Progenitor cell of endocrine pancreas (in vitro differentiated cells): ENCODE data around the gene NRP1. TPM values are rescaled to one million over a fixed set of nuclear protein-coding genes. Genes with fewer than 3 reads are reported as not detected.

Source experiments
- DNase-seq: peaks from one replicate; pipeline ENCODE4 v3.0.0; 2021; ENCODE audit warnings: low spot score; ENCODE audit not compliant: unreplicated experiment
- H3K27ac Mint-ChIP-seq: 2 replicates; pipeline ENCODE4 v1.8.0; 2021; ENCODE audit warnings: mild to moderate bottlenecking, moderate library complexity, mixed read lengths
- H3K27me3 Mint-ChIP-seq: 2 replicates; pipeline ENCODE4 v1.8.0; 2021; ENCODE audit warnings: mixed read lengths
- H3K36me3 Mint-ChIP-seq: 2 replicates; pipeline ENCODE4 v1.8.0; 2022; ENCODE audit warnings: mixed read lengths; ENCODE audit not compliant: insufficient read depth
- H3K4me1 Mint-ChIP-seq: 2 replicates; pipeline ENCODE4 v1.8.0; 2021; ENCODE audit warnings: low read depth, mixed read lengths
- H3K4me3 Mint-ChIP-seq: 2 replicates; pipeline ENCODE4 v1.8.0; 2021; ENCODE audit warnings: low read depth, mild to moderate bottlenecking, moderate library complexity, mixed read lengths
- H3K9me3 Mint-ChIP-seq: 2 replicates; pipeline ENCODE4 v1.8.0; 2021; ENCODE audit warnings: low read depth, mixed read lengths
- total RNA-seq: library from RNA; stranded (reverse); gene quantifications from 2 replicates; pipeline ENCODE4 v1.2.1, GENCODE V29; 2021
- TF ChIP-seq, protein P1 (sequence below): fragments of 200-600 bp; sonication (generic); IDR thresholded peaks from one replicate; pipeline ENCODE4 v1.5.0; 2021; ENCODE audit warnings: antibody characterized with exemption, mild to moderate bottlenecking; ENCODE audit not compliant: unreplicated experiment

Gene NRP1
- total RNA-seq, 1 donor from 2014 or later: 33.4 TPM

DNA sequence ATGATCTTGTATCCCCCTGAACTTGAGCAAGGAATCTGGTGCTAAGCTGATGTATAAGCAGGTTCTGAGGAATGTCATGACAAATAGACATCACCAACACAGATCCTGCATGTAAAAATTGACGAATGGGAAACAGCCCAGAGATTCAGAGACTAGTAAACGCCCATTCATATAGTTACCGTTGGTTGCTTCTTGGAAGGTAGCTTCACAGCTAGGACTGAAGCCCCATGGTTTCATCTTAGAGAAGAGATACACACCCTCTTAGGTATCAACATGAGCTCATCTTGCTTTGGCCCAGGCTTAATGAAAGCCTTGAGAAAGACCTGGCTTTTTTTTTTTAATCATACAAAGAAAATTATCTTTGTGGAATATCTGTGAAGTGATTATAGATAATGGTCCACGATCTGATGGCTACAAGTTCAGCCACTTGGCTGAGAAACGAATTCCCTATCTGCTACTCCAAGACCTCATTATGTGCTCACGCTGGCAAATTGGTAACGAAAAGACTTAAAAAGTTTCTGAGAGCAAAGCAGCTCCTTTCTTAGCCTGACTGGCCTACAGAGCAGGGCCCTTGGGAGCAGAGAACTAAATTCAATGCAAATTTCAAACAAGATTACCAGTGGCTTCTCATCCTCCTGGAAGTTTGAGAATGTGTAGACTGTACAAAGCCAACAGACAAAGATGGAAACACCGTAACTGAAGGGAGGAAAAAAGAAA, 181.1 kb downstream of the NRP1 start:
- Mint-ChIP-seq H3K27me3 (no peaks in the 10 kb centered on the region), H3K27ac (no peak overlapping the region), H3K4me3 (no peak overlapping the region), H3K4me1 (peaks cover 32% of the 10 kb centered on the region), H3K36me3 (no peaks in the 10 kb centered on the region), H3K9me3 (peaks cover 4% of the 10 kb centered on the region)
- no peak for DNase-seq
- TF ChIP-seq, protein P1, sequence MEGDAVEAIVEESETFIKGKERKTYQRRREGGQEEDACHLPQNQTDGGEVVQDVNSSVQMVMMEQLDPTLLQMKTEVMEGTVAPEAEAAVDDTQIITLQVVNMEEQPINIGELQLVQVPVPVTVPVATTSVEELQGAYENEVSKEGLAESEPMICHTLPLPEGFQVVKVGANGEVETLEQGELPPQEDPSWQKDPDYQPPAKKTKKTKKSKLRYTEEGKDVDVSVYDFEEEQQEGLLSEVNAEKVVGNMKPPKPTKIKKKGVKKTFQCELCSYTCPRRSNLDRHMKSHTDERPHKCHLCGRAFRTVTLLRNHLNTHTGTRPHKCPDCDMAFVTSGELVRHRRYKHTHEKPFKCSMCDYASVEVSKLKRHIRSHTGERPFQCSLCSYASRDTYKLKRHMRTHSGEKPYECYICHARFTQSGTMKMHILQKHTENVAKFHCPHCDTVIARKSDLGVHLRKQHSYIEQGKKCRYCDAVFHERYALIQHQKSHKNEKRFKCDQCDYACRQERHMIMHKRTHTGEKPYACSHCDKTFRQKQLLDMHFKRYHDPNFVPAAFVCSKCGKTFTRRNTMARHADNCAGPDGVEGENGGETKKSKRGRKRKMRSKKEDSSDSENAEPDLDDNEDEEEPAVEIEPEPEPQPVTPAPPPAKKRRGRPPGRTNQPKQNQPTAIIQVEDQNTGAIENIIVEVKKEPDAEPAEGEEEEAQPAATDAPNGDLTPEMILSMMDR: no peak

DNA sequence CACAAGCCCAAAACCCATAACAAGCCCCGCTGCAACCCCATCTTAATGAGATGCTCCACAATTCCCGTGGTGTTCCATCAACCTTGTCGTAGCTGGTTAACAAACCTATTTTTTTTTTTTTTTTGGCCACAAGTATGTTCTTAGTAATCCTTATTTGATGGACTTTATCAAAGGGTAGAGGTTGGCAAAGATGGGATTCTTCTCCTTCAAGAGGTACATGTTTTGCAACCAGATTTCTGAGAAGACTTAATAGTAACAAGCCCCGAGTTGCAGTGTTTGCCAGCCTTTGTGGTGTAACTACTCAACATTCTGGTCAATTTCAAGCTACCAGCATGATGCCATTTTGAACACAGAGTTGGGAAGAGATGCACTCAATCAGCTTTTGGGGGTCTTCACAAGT, 181.7 kb downstream of the NRP1 start:
- Mint-ChIP-seq H3K4me1 (peaks cover 32% of the 10 kb centered on the region), H3K27me3 (no peaks in the 10 kb centered on the region), H3K27ac (no peak overlapping the region), H3K9me3 (peaks cover 7% of the 10 kb centered on the region), H3K36me3 (no peaks in the 10 kb centered on the region), H3K4me3 (no peak overlapping the region)
- TF ChIP-seq, protein P1: no peak
- DNase-seq: no peak

DNA sequence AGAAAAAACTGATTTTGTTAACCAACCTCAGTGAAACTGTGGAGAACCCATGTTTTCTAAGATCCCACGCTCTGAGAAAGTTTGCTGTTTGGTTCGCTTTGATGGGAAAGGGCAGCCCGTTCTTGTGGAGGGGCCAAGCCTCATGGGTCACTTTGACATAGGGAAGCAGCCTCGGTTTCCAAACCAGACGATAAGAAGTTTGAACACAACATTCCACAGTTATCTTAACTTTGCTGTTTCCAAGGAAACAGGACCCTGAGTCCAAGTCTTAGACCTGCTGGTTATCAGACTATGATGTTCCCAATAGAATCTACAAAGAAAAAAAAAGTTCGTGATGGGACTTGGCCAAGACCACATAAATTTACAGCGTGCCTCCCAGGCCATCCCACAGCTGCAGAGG, 182.3 kb downstream of the NRP1 start:
- no peak for DNase-seq
- H3K27me3 Mint-ChIP-seq: no peaks in the 10 kb centered on the region
- H3K4me3 Mint-ChIP-seq: no peak overlapping the region
- H3K9me3 Mint-ChIP-seq: peaks cover 7% of the 10 kb centered on the region
- no peaks in the 10 kb centered on the region for H3K36me3 Mint-ChIP-seq
- TF ChIP-seq, protein P1: no peak
- H3K27ac Mint-ChIP-seq: no peak overlapping the region
- peaks cover 30% of the 10 kb centered on the region for H3K4me1 Mint-ChIP-seq

DNA sequence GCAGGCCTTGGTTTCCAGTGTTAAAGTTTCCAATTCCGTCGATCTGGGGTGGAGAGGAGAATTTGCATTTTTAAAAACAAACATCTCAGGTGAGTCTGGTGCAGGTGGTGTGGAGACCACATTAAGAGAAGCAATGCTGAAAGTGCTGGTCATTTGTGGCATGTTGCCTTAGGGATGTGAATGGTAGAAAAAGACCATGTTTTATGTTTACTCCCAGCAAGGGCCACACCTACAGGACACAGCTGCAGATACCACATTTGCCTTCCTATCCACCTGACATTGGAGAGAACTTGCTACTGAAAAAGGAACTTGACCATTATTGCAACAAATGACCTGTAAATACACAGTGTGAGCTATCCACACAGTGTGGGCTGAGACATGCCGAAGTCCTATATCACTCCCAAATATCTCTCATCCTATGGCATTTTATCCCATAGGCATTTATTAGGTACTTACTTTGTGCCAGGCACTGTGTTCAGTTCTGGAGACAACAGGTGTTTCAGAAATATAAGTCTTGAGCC, 183.1 kb downstream of the NRP1 start:
- peaks cover 10% of the 10 kb centered on the region for H3K9me3 Mint-ChIP-seq
- no peak overlapping the region for H3K4me3 Mint-ChIP-seq
- no peak for DNase-seq
- H3K27me3 Mint-ChIP-seq: no peaks in the 10 kb centered on the region
- H3K36me3 Mint-ChIP-seq: peaks cover 1% of the 10 kb centered on the region
- TF ChIP-seq, protein P1: no peak
- H3K4me1 Mint-ChIP-seq: peaks cover 26% of the 10 kb centered on the region
- H3K27ac Mint-ChIP-seq: no peak overlapping the region

DNA sequence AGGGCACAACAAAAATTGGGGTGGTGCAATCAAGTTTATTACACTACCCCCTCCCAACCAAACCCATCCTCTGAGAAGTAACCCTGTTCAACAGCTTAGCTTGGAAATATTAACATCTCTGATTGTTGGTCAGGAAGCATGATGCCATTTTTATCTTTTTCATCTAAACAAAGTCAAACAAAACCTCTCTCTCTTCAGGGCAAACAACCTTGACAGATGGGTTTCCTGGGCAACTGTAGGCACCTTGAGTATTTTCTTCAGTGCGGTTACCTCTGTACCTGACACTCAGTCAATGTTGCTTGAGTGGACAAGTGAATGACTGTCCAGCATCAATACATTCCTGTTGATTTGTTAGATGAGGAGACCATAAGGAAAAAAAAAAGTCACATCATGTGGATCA, 183.6 kb downstream of the NRP1 start:
- Mint-ChIP-seq H3K4me1 (peaks cover 22% of the 10 kb centered on the region), H3K27me3 (no peaks in the 10 kb centered on the region), H3K27ac (no peak overlapping the region), H3K9me3 (peaks cover 10% of the 10 kb centered on the region), H3K36me3 (peaks cover 1% of the 10 kb centered on the region), H3K4me3 (no peak overlapping the region)
- TF ChIP-seq, protein P1: no peak
- DNase-seq: no peak
